Stimulated activated CD4-positive, alpha-beta T cell treated with anti-CD3 and anti-CD28 coated beads, TNF-alpha, amount 100 ng/mL, for 48 hours (primary cell): ENCODE results near the gene GUSB.
"Not testable (repeated sequence)": the region's sequence is repeated elsewhere in the genome, so short reads cannot be mapped to it uniquely, and the experiment has no call there.

Source experiments
- DNase-seq, 3 donors: peaks; one replicate each; pipeline ENCODE4 v3.0.0-alpha.2; 2020; ENCODE audit warnings: low read depth in 3 of 3

The GUSB gene

GRCh38 chr7:65975814-65976445 lies 6.1 kb downstream of the GUSB start:
- DNase-seq, result no peak

GRCh38 chr7:65974876-65975275 lies 7.1 kb downstream of the GUSB start:
- no peak for DNase-seq

GRCh38 chr7:65974191-65974801 lies 7.7 kb downstream of the GUSB start:
- no peak for DNase-seq

- no peak for DNase-seq
Measured at GRCh38 chr7:65972976-65973375, 9.0 kb downstream of the GUSB start.

- no peak for DNase-seq
Measured at GRCh38 chr7:65971021-65971420, 11.0 kb downstream of the GUSB start.

GRCh38 chr7:65968256-65969185 lies 13.5 kb downstream of the GUSB start:
- DNase-seq, result no peak

- no peak for DNase-seq
Measured at GRCh38 chr7:65967361-65968155, 14.5 kb downstream of the GUSB start.

GRCh38 chr7:65966146-65966545 lies 15.9 kb downstream of the GUSB start:
- no peak for DNase-seq

GRCh38 chr7:65964671-65965070 lies 17.3 kb downstream of the GUSB start:
- DNase-seq, result not testable (repeated sequence)

- no peak for DNase-seq
Measured at GRCh38 chr7:65962033-65962432, 20.0 kb downstream of the GUSB start.

GRCh38 chr7:65960351-65961074 lies 21.5 kb downstream of the GUSB start:
- no peak for DNase-seq

- no peak for DNase-seq
Measured at GRCh38 chr7:65955718-65956117, 26.3 kb downstream of the GUSB start.

- DNase-seq, result no peak
Measured at GRCh38 chr7:65953890-65954450, 28.0 kb downstream of the GUSB start.

- DNase-seq, result no peak
Measured at GRCh38 chr7:65953001-65953720, 28.9 kb downstream of the GUSB start.

- no peak for DNase-seq
Measured at GRCh38 chr7:65951837-65952578, 30.0 kb downstream of the GUSB start.

- DNase-seq, result no peak
Measured at GRCh38 chr7:65946904-65947303, 35.1 kb downstream of the GUSB start.

GRCh38 chr7:65945787-65946186 lies 36.2 kb downstream of the GUSB start:
- DNase-seq, result not testable (repeated sequence)

- DNase-seq, result no peak
Measured at GRCh38 chr7:65938336-65938895, 43.6 kb downstream of the GUSB start.

GRCh38 chr7:65937296-65937695 lies 44.7 kb downstream of the GUSB start:
- DNase-seq, result no peak
